ENCODE measurements around the gene IFI6.

IFI6 gene

GRCh38 chr1:27676410-27676809 is 4.4 kb upstream of the IFI6 start:
- in situ Hi-C loops (cut with MboI; ENCODE audit: low sequenced_read_pairs) = no loop called here

GRCh38 chr1:27672750-27673112 is 739 bp upstream of the IFI6 start:
- in situ Hi-C loops (cut with MboI; ENCODE audit: low sequenced_read_pairs) = no loop called here

- in situ Hi-C loops (cut with MboI; ENCODE audit: low sequenced_read_pairs) = loop anchor here (10.0 kb wide), 1 partner anchor 115 kb away; no protein-coding TSS in a partner anchor
Observed at GRCh38 chr1:27669876-27670275, 2.1 kb downstream of the IFI6 start.

- in situ Hi-C loops (cut with MboI; ENCODE audit: low sequenced_read_pairs) = loop anchor here (10.0 kb wide), 1 partner anchor 114 kb away; no protein-coding TSS in a partner anchor
Observed at GRCh38 chr1:27668808-27669723, 2.9 kb downstream of the IFI6 start.

- in situ Hi-C loops (cut with MboI; ENCODE audit: low sequenced_read_pairs) = loop anchor here (10.0 kb wide), 1 partner anchor 113 kb away; no protein-coding TSS in a partner anchor
Observed at GRCh38 chr1:27668121-27668807, 3.7 kb downstream of the IFI6 start.

- in situ Hi-C loops (cut with MboI; ENCODE audit: low sequenced_read_pairs) = loop anchor here (10.0 kb wide), 1 partner anchor 112 kb away; no protein-coding TSS in a partner anchor
Observed at GRCh38 chr1:27666791-27667254, 5.2 kb downstream of the IFI6 start.

GRCh38 chr1:27666294-27666693 is 5.7 kb downstream of the IFI6 start:
- in situ Hi-C loops (cut with MboI; ENCODE audit: low sequenced_read_pairs) = loop anchor here (10.0 kb wide), 1 partner anchor 111 kb away; no protein-coding TSS in a partner anchor

GRCh38 chr1:27665016-27665651 is 6.9 kb downstream of the IFI6 start:
- in situ Hi-C loops (cut with MboI; ENCODE audit: low sequenced_read_pairs) = loop anchor here (10.0 kb wide), 1 partner anchor 110 kb away; no protein-coding TSS in a partner anchor

GRCh38 chr1:27664291-27664690 is 7.7 kb downstream of the IFI6 start:
- in situ Hi-C loops (cut with MboI; ENCODE audit: low sequenced_read_pairs) = loop anchor here (5.0 to 10.0 kb wide), 2 partner anchors 57 to 109 kb away; no protein-coding TSS in a partner anchor

- in situ Hi-C loops (cut with MboI; ENCODE audit: low sequenced_read_pairs) = loop anchor here (5.0 to 10.0 kb wide), 2 partner anchors 56 to 108 kb away; no protein-coding TSS in a partner anchor
Observed at GRCh38 chr1:27662707-27663393, 9.1 kb downstream of the IFI6 start.

- in situ Hi-C loops (cut with MboI; ENCODE audit: low sequenced_read_pairs) = loop anchor here (5.0 to 10.0 kb wide), 2 partner anchors 55 to 107 kb away; no protein-coding TSS in a partner anchor
Observed at GRCh38 chr1:27662261-27662660, 9.7 kb downstream of the IFI6 start.

GRCh38 chr1:27661412-27662075 is 10.4 kb downstream of the IFI6 start:
- in situ Hi-C loops (cut with MboI; ENCODE audit: low sequenced_read_pairs) = loop anchor here (5.0 to 10.0 kb wide), 2 partner anchors 54 to 107 kb away; no protein-coding TSS in a partner anchor

GRCh38 chr1:27660300-27660835 is 11.6 kb downstream of the IFI6 start:
- in situ Hi-C loops (cut with MboI; ENCODE audit: low sequenced_read_pairs) = loop anchor here (5.0 to 10.0 kb wide), 2 partner anchors 53 to 106 kb away; no protein-coding TSS in a partner anchor

GRCh38 chr1:27659497-27660299 is 12.3 kb downstream of the IFI6 start:
- in situ Hi-C loops (cut with MboI; ENCODE audit: low sequenced_read_pairs) = loop anchor here (5.0 to 10.0 kb wide), 2 partner anchors 52 to 105 kb away; no protein-coding TSS in a partner anchor

GRCh38 chr1:27658951-27659496 is 13.0 kb downstream of the IFI6 start:
- in situ Hi-C loops (cut with MboI; ENCODE audit: low sequenced_read_pairs) = no loop called here

- in situ Hi-C loops (cut with MboI; ENCODE audit: low sequenced_read_pairs) = no loop called here
Observed at GRCh38 chr1:27656157-27656893, 15.7 kb downstream of the IFI6 start.
